Vagina (tissue), 2 donors: ENCODE results near the gene HNRNPH2. TPM values are rescaled to one million over a fixed set of nuclear protein-coding genes. Genes with fewer than 3 reads are reported as not detected.

Experiments used
- DNase-seq, 2 donors: peaks; one replicate each; pipeline ENCODE4 v3.0.0-alpha.2; 2017; ENCODE audit errors: extremely low spot score in 2 of 2
- H3K27ac ChIP-seq: fragments of 200-600 bp; sonication (generic); one replicate; pipeline ENCODE4 v1.5.1; 2019
- H3K27me3 ChIP-seq: fragments of 200-600 bp; sonication (generic); one replicate; pipeline ENCODE4 v1.5.1; 2019
- H3K36me3 ChIP-seq, 2 donors: fragments of 200-600 bp; sonication (generic); one replicate each; pipeline ENCODE4 v1.5.1; 2017 to 2019
- H3K4me1 ChIP-seq: fragments of 200-600 bp; sonication (generic); one replicate; pipeline ENCODE4 v1.5.1; 2019
- H3K4me3 ChIP-seq, 2 donors: fragments of 200-600 bp; sonication (generic); 1 replicate in 1 of 2; 2 replicates in 1 of 2; pipeline ENCODE4 v1.5.1; 2016 to 2019
- H3K9me3 ChIP-seq: fragments of 200-600 bp; sonication (generic); one replicate; pipeline ENCODE4 v1.5.1; 2019
- CTCF ChIP-seq, 3 experiments: fragments of 450-650 bp in 2 of 3; fragments of 200-600 bp in 1 of 3; sonication (generic) in 1 of 3; IDR thresholded peaks; one replicate each; pipeline ENCODE4 v1.5.1; 2017 to 2019; ENCODE audit warnings: antibody characterized with exemption in 3 of 3, mild to moderate bottlenecking in 2 of 3, moderate library complexity in 2 of 3
- POLR2A ChIP-seq, 2 donors: fragments of 450-650 bp; IDR thresholded peaks; one replicate each; pipeline ENCODE4 v1.6.1; 2017; ENCODE audit warnings: antibody characterized with exemption in 2 of 2, mild to moderate bottlenecking in 2 of 2, moderate library complexity in 2 of 2
- POLR2AphosphoS5 ChIP-seq, 2 donors: sonication (generic); formaldehyde crosslinking; IDR thresholded peaks; one replicate each; pipeline ENCODE4 v1.9.0; 2017; ENCODE audit warnings: antibody characterized with exemption in 2 of 2, mild to moderate bottlenecking in 2 of 2, low read depth in 1 of 2; ENCODE audit not compliant: insufficient read depth in 1 of 2
- intact Hi-C: fragments of 100-400 bp; cut with DNase I; formaldehyde crosslinking; loops from one replicate; pipeline ENCODE4 v1.15.1; 2023
- total RNA-seq: library from RNA; depleted of rRNA; stranded (reverse); fragments of >200 nt; gene quantifications from one replicate; pipeline ENCODE4 v1.2.3, GENCODE V29; 2016

The HNRNPH2 gene
- total RNA-seq, 1 donor from 2014 or later, result 43.2 TPM

GRCh38 chrX:101415180-101416145 lies 7.4 kb downstream of the HNRNPH2 start:
- no peaks in the 10 kb centered on the region for H3K9me3 ChIP-seq
- no peak for DNase-seq
- no peak overlapping the region for H3K4me3 ChIP-seq
- intact Hi-C loops, result loop anchor here (10.0 kb wide), 1 partner anchor 139 kb away; the partner anchor contains the start of gene ARMCX1
- no peaks in the 10 kb centered on the region for H3K27me3 ChIP-seq
- H3K4me1 ChIP-seq, result peaks cover 20% of the 10 kb centered on the region
- no peak for TF ChIP-seq POLR2A (IDR thresholded peaks at IDR 0.05)
- peak; percentile 56 to 73 (median 59) for TF ChIP-seq CTCF (IDR thresholded peaks at IDR 0.05)
- peak; percentile 32 to 75 for TF ChIP-seq POLR2AphosphoS5 (IDR thresholded peaks at IDR 0.05; ENCODE audit: insufficient read depth in 1 of 2, low read depth in 1 of 2)
- H3K36me3 ChIP-seq, result no peaks in the 10 kb centered on the region
- H3K27ac ChIP-seq, result peak overlapping the region; percentile 92

- intact Hi-C loops, result loop anchor here (10.0 kb wide), 1 partner anchor 138 kb away; the partner anchor contains the start of gene ARMCX1
- H3K4me1 ChIP-seq, result peaks cover 15% of the 10 kb centered on the region
Observed at GRCh38 chrX:101416691-101417090, 8.7 kb downstream of the HNRNPH2 start.

GRCh38 chrX:101417190-101417589 lies 9.2 kb downstream of the HNRNPH2 start:
- H3K27me3 ChIP-seq, result no peaks in the 10 kb centered on the region
- no peak for DNase-seq
- H3K36me3 ChIP-seq, result no peaks in the 10 kb centered on the region
- H3K4me1 ChIP-seq, result peaks cover 15% of the 10 kb centered on the region
- H3K4me3 ChIP-seq, result peak overlapping the region in 1 of 2 donors; percentile 42
- TF ChIP-seq CTCF (IDR thresholded peaks at IDR 0.05) (no peak), POLR2AphosphoS5 (IDR thresholded peaks at IDR 0.05; ENCODE audit: insufficient read depth in 1 of 2, low read depth in 1 of 2) (no peak), POLR2A (IDR thresholded peaks at IDR 0.05) (no peak)
- H3K9me3 ChIP-seq, result no peaks in the 10 kb centered on the region
- H3K27ac ChIP-seq, result peak overlapping the region; percentile 92
- intact Hi-C loops, result loop anchor here (10.0 kb wide), 1 partner anchor 138 kb away; the partner anchor contains the start of gene ARMCX1

More at GRCh38 chrX:101416691-101417090, 8.7 kb downstream of the HNRNPH2 start:
- TF ChIP-seq CTCF (IDR thresholded peaks at IDR 0.05) (no peak), POLR2AphosphoS5 (IDR thresholded peaks at IDR 0.05; ENCODE audit: insufficient read depth in 1 of 2, low read depth in 1 of 2) (no peak), POLR2A (IDR thresholded peaks at IDR 0.05) (no peak)
- H3K36me3 ChIP-seq, result no peaks in the 10 kb centered on the region
- no peak overlapping the region for H3K4me3 ChIP-seq
- no peaks in the 10 kb centered on the region for H3K9me3 ChIP-seq
- no peak for DNase-seq
- no peaks in the 10 kb centered on the region for H3K27me3 ChIP-seq
- peak overlapping the region; percentile 92 for H3K27ac ChIP-seq

- no peak for DNase-seq
- peaks cover 15% of the 10 kb centered on the region for H3K4me1 ChIP-seq
- H3K36me3 ChIP-seq, result no peaks in the 10 kb centered on the region
- H3K4me3 ChIP-seq, result peak overlapping the region; percentile 42 to 58
- H3K9me3 ChIP-seq, result no peaks in the 10 kb centered on the region
- peak; percentile 33 to 63 for TF ChIP-seq POLR2AphosphoS5 (IDR thresholded peaks at IDR 0.05; ENCODE audit: insufficient read depth in 1 of 2, low read depth in 1 of 2)
- TF ChIP-seq CTCF (IDR thresholded peaks at IDR 0.05), result no peak
- TF ChIP-seq POLR2A (IDR thresholded peaks at IDR 0.05), result peak in 1 of 2 donors; percentile 9
- H3K27me3 ChIP-seq, result no peaks in the 10 kb centered on the region
- peak overlapping the region; percentile 92 for H3K27ac ChIP-seq
- intact Hi-C loops, result loop anchor here (10.0 kb wide), 1 partner anchor 137 kb away; the partner anchor contains the start of gene ARMCX1
Observed at GRCh38 chrX:101417981-101418841, 10.2 kb downstream of the HNRNPH2 start.
